Sigmoid colon (tissue), 7 donors: ENCODE measurements around the gene WNT9B. TPM values are rescaled to one million over a fixed set of nuclear protein-coding genes. Genes with fewer than 3 reads are reported as not detected.
A peak's percentile ranks its signal among the peaks of the same experiment; 100 is the strongest.

ENCODE experiments used
- DNase-seq: peaks from one replicate; pipeline ENCODE4 v3.0.0-alpha.2; 2019
- H3K27ac ChIP-seq, 4 donors: fragments of 200-600 bp; sonication (generic); one replicate each; pipeline ENCODE4 v1.5.1; 2016 to 2019; ENCODE audit warnings: mild to moderate bottlenecking in 1 of 4
- H3K27me3 ChIP-seq, 3 donors: fragments of 200-600 bp; sonication (generic); one replicate each; pipeline ENCODE4 v1.5.1; 2019; ENCODE audit warnings: mild to moderate bottlenecking in 1 of 3
- H3K36me3 ChIP-seq, 4 donors: fragments of 200-600 bp; sonication (generic); one replicate each; pipeline ENCODE4 v1.5.1; 2016 to 2019
- H3K4me1 ChIP-seq, 4 donors: fragments of 200-600 bp; sonication (generic); one replicate each; pipeline ENCODE4 v1.5.1; 2017 to 2019
- H3K4me3 ChIP-seq, 4 donors: fragments of 200-600 bp; sonication (generic); one replicate each; pipeline ENCODE4 v1.5.1; 2017 to 2019; ENCODE audit warnings: mild to moderate bottlenecking in 2 of 4, moderate library complexity in 1 of 4
- H3K9me3 ChIP-seq, 4 donors: fragments of 200-600 bp in 3 of 4; sonication (generic) in 3 of 4; one replicate each; pipeline versions ENCODE4 v1.5.1 to v1.6.1; 2013 to 2019
- EP300 ChIP-seq, 4 donors: sonication (generic); formaldehyde crosslinking; IDR thresholded peaks; one replicate each; pipeline ENCODE4 v1.6.1; 2017; ENCODE audit warnings: antibody characterized with exemption in 4 of 4
- POLR2A ChIP-seq, 2 donors: fragments of 450-650 bp; IDR thresholded peaks; one replicate each; pipeline ENCODE4 v1.6.1; 2016; ENCODE audit warnings: antibody characterized with exemption in 2 of 2, mild to moderate bottlenecking in 2 of 2, moderate library complexity in 2 of 2
- POLR2AphosphoS5 ChIP-seq, 4 donors: sonication (generic); formaldehyde crosslinking; IDR thresholded peaks; one replicate each; pipeline ENCODE4 v1.6.1; 2017; ENCODE audit warnings: antibody characterized with exemption in 4 of 4
- WGBS, 2 donors: extraction: QIAGEN DNeasy Blood & Tissue Kit; methylation state at CpG; one replicate each; pipeline ENCODE4 v1.1.7; 2013; 5-methylcytosine and 5-hydroxymethylcytosine counted together
- intact Hi-C: fragments of 100-400 bp; cut with DNase I; formaldehyde crosslinking; loops from one replicate; pipeline ENCODE4 v1.15.1; 2023
- polyA plus RNA-seq, 3 donors: library from polyadenylated mRNA; stranded (reverse); fragments of 200-250 nt; gene quantifications; one replicate each; pipeline ENCODE4 v1.2.3, GENCODE V29; 2013
- total RNA-seq, 4 donors: library from RNA; depleted of rRNA; stranded (reverse); fragments of >200 nt; gene quantifications; one replicate each; pipeline ENCODE4 v1.1.0, GENCODE V29; 2016
- TF ChIP-seq, protein P1 (sequence below), 4 experiments: fragments of 450-650 bp in 3 of 4; fragments of 200-600 bp in 1 of 4; IDR thresholded peaks; one replicate each; pipeline ENCODE4 v1.5.1; 2016 to 2019; ENCODE audit warnings: antibody characterized with exemption in 4 of 4, mild to moderate bottlenecking in 3 of 4, moderate library complexity in 2 of 4
- donor health status: healthy with polysubstance abuse.
- donor health status: Bipolar disorder and iron deficiency.
- donor health status: healthy.

WNT9B gene
- total and polyA plus RNA-seq, 7 donors, result 0.03 TPM; not detected in 6

DNA sequence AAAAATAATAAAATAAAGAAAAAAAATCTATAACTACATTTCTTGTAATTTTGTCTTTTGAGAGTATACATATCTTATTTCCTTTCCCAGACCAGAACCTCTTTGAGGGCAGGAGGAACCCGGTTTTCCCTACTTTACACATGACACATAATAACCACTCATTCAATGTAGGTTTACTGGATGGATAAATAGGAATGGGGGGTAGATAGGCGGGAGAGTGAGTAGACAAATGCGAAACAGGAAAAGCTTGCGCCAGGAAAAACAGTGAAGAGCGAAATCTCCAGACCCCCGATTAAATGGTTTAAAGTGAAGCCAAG is 71.1 kb downstream of the WNT9B start:
- Histone ChIP-seq H3K4me3 (peak overlapping the region; percentile 72 to 98 (median 84)), H3K9me3 (no peaks in the 10 kb centered on the region), H3K36me3 (no peaks in the 10 kb centered on the region), H3K4me1 (peaks cover 0 to 32% (median 25%) of the 10 kb centered on the region in 4 donors), H3K27ac (peak overlapping the region; percentile 85 to 94 (median 92)), H3K27me3 (no peaks in the 10 kb centered on the region)
- 0 to 1% methylated on average over 6 of the region's 6 CpGs for WGBS, 2 donors
- TF ChIP-seq, protein P1, sequence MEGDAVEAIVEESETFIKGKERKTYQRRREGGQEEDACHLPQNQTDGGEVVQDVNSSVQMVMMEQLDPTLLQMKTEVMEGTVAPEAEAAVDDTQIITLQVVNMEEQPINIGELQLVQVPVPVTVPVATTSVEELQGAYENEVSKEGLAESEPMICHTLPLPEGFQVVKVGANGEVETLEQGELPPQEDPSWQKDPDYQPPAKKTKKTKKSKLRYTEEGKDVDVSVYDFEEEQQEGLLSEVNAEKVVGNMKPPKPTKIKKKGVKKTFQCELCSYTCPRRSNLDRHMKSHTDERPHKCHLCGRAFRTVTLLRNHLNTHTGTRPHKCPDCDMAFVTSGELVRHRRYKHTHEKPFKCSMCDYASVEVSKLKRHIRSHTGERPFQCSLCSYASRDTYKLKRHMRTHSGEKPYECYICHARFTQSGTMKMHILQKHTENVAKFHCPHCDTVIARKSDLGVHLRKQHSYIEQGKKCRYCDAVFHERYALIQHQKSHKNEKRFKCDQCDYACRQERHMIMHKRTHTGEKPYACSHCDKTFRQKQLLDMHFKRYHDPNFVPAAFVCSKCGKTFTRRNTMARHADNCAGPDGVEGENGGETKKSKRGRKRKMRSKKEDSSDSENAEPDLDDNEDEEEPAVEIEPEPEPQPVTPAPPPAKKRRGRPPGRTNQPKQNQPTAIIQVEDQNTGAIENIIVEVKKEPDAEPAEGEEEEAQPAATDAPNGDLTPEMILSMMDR (IDR thresholded peaks at IDR 0.05), result no peak
- TF ChIP-seq POLR2A (IDR thresholded peaks at IDR 0.05) (no peak), POLR2AphosphoS5 (IDR thresholded peaks at IDR 0.05) (no peak), EP300 (IDR thresholded peaks at IDR 0.05) (no peak)
- no peak for DNase-seq
- intact Hi-C loops, result no loop called here

DNA sequence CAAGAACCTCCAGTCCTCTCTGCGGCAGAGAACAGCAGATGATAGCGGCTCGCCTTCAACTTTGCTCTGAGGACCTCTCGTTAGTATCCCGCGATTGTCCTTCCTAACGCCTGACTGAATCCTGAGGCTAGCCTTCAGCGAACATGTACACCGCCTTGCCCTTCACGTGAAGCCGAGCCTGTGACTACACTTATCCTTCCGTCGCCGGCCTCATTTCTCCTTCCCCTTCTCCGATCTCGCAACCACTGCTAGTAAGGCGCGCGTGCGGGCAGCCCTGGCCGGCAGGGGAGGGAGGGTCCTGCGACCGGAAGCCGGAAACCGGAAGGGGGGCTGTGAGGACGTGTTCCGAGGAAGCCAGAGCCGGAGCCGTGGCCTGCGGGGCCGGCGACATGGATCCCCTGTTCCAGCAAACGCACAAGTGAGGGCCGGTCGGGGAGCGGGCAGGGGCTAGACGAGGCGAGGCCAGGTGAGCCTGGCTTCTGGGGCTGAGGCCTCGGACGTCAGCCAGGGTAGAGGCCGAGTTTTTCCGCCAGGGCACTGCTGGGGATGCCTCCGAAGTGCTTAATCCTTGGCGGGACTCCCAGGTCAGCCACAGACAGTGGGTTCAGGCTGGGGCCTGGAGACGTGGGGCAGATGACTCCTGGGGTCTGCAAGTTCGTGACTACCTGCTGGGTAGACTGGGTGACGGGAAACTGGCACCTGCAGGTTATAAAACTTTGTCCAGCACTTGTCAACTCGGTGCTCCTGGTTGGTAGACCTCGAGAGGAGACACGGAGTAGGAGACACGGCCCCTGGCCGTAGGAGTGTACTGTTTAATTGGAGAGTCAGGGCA is 71.6 kb downstream of the WNT9B start, which contains the start of gene GOSR2:
GOSR2 (plus strand) TSS at position 357 of the 832 bp plus-strand sequence; CDS start at position 390, 33 bp downstream.
- intact Hi-C loops, result no loop called here
- 0% methylated on average over 52 of the region's 52 CpGs for WGBS, 2 donors

DNA sequence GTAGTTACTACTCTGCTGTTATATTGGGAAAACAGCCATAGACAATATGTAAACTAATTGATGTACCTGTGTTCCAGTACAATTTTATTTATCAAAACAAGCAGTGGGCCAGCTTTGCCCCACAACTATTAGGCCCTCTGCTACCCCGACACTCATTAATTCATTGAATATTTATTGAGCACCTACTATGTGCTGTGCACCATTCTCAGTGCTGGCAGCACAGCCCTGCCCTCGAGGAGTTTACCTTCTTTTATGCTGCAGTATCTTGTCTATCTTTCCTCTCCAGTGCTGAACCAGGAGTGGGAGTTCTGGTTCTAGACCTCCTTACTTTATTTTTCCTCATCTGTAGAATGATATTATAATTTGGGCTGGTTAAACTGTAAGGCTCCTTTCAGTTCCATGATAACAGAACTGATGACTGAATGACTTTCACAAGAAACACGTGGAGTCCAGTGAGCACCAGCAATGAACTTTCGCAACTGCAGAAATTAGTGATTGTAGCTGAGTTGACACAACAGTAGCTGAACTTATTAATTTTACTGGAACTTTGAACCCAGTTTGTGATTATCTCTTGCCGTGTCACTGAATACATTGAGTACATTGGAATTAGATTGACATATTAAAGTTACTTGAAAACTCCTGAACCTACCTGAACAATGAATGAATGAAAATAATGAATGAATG is 73.9 kb downstream of the WNT9B start:
- WGBS, 2 donors, result 63 to 81% methylated on average over 5 of the region's 5 CpGs
- DNase-seq, result no peak
- intact Hi-C loops, result no loop called here
- Histone ChIP-seq H3K4me1 (peaks cover 0 to 41% (median 27%) of the 10 kb centered on the region in 4 donors), H3K36me3 (peaks cover 0 to 11% (median 2%) of the 10 kb centered on the region in 4 donors), H3K27me3 (no peaks in the 10 kb centered on the region), H3K9me3 (no peaks in the 10 kb centered on the region), H3K4me3 (no peak overlapping the region), H3K27ac (no peak overlapping the region)
- TF ChIP-seq POLR2A (IDR thresholded peaks at IDR 0.05) (no peak), EP300 (IDR thresholded peaks at IDR 0.05) (no peak), POLR2AphosphoS5 (IDR thresholded peaks at IDR 0.05) (no peak)
- TF ChIP-seq, protein P1 (IDR thresholded peaks at IDR 0.05), result no peak

More for the DNA sequence above, 71.6 kb downstream of the WNT9B start, which contains the start of gene GOSR2:
- peak within 1 kb of the TSS; percentile 72 to 98 (median 84) for H3K4me3 ChIP-seq
- no peaks in the 10 kb centered on the region for H3K36me3 ChIP-seq
- no peaks in the 10 kb centered on the region for H3K27me3 ChIP-seq
- peak within 1 kb of the TSS; percentile 85 to 94 (median 92) for H3K27ac ChIP-seq
- peaks cover 0 to 35% (median 26%) of the 10 kb centered on the region in 4 donors for H3K4me1 ChIP-seq
- no peak for TF ChIP-seq EP300 (IDR thresholded peaks at IDR 0.05)
- TF ChIP-seq POLR2AphosphoS5 (IDR thresholded peaks at IDR 0.05), result peak; percentile 79 to 96 (median 88)
- peak; percentile 75 to 87 for TF ChIP-seq POLR2A (IDR thresholded peaks at IDR 0.05)
- TF ChIP-seq, protein P1 (IDR thresholded peaks at IDR 0.05), result no peak
- no peaks in the 10 kb centered on the region for H3K9me3 ChIP-seq
- peak; percentile 91 for DNase-seq

DNA sequence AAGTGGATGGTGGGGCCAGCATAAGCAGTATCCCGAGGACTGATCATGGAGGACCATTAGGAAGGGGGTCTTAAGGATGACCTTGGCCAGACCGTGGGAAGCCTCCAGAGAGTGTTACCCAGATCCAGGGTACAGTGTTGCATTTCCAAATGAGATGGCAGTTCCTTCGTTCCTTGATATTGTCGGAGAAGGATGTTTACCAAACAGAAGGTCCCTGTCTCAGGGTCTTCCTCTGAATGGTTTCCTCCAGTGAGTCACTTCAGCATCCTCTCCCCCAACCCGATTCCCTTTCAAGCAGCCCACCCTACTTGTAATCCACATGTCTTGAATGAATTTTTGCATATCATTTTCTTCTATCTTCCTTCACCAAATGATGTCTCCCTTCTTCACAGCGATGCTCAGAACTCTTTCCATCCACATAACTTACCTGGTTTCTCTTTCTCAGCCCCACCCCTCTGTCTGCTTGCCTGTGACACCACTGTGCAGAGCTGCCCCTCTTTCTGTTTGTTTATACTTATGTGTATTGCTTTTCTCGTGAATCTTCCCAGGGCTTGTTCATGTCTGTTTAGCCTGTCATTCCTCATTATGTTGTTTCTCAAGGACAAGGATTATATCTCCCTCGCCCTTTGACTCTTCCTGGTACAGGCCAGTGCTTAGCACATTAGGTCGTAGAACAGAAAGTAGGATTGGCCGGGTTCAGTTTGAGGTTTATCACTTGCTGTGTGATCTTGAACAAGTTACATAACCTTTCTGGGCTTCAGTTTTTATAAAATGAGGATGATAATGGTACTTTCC is 77.3 kb downstream of the WNT9B start:
- DNase-seq, result no peak
- Histone ChIP-seq H3K4me3 (no peak overlapping the region), H3K27me3 (no peaks in the 10 kb centered on the region), H3K27ac (no peak overlapping the region), H3K9me3 (no peaks in the 10 kb centered on the region), H3K4me1 (peaks cover 0 to 40% (median 24%) of the 10 kb centered on the region in 4 donors), H3K36me3 (peaks cover 14 to 44% (median 29%) of the 10 kb centered on the region in 4 donors)
- 71 to 86% methylated on average over 10 of the region's 10 CpGs for WGBS, 2 donors
- intact Hi-C loops, result no loop called here
- TF ChIP-seq POLR2A (IDR thresholded peaks at IDR 0.05), result no peak
- no peak for TF ChIP-seq EP300 (IDR thresholded peaks at IDR 0.05)
- TF ChIP-seq, protein P1 (IDR thresholded peaks at IDR 0.05), result no peak
- no peak for TF ChIP-seq POLR2AphosphoS5 (IDR thresholded peaks at IDR 0.05)
